HPDE6-E6E7 (cell line): ENCODE results near the gene INAFM1.
A peak's percentile ranks its signal among the peaks of the same experiment; 100 is the strongest.
"Not testable (repeated sequence)": the region's sequence is repeated elsewhere in the genome, so short reads cannot be mapped to it uniquely, and the experiment has no call there.

ENCODE experiments used
- DNase-seq: peaks from one replicate; pipeline ENCODE4 v3.0.0; 2011; ENCODE audit warnings: missing footprints; ENCODE audit errors: extremely low spot score

The INAFM1 gene

DNA sequence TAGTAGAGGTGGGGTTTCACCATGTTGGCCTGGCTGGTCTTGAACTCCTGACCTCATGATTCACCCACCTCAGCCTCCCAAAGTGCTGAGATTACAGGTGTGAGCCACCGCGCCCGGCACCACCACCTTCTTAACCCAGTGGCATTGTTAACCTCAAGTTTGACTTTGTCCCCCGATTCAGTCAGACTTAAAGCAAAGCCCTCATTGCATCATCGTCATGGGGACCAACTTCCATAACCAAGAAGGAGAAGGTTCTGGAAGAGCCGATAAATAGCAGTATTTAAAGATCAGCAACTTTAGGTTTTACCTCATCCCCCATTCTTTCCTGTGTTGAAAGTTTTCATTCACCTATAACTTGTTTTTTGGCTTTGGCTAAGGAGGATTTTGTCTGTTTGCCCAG, 6.7 kb upstream of the INAFM1 start:
- DNase-seq: no peak

DNA sequence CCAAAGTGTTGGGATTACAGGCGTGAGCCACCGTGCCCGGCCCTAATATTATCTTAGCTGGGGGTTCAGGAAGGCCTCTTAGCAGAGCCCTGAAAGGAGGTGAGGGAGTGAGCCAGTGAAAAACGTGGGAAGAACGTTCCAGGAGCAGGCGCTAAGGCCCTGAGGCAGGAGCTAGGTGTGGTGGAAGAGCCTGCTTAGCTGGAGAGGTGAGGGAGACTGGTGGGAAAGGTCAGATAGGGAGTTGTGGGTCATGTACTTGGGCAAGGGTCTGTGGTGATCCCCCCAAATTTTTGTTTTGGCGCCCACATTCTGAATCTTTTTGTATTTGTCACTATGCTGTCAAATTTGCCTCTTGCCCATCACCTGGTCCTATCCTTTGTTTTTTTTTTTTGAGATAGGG, 5.1 kb upstream of the INAFM1 start:
- no peak for DNase-seq

DNA sequence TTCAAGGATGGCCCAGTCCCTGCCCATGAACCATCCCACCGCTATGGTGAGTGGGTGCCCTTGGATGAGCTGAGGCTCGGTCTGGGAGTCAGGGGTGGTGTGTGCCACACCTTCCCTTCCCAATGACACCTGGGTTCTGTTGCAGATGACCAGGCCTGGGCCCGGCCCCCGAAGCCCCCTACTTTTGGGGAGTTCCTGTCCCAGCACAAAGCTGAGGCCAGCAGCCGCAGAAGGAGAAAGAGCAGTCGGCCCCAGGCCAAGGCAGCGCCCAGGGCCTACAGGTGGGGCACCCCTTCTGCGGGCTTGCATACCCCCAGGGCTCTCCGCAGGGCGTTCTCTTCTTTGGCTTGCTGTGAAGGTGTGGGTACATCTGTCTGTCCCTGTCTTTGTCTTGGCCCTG, 4.3 kb upstream of the INAFM1 start:
- no peak for DNase-seq

- no peak for DNase-seq
Observed at GRCh38 chr19:47271949-47272348, 2.7 kb upstream of the INAFM1 start.

GRCh38 chr19:47272448-47273312, 2.0 kb upstream of the INAFM1 start:
- DNase-seq: no peak

- peak; percentile 92 for DNase-seq
Observed at GRCh38 chr19:47273313-47274070, 1.2 kb upstream of the INAFM1 start.

DNA sequence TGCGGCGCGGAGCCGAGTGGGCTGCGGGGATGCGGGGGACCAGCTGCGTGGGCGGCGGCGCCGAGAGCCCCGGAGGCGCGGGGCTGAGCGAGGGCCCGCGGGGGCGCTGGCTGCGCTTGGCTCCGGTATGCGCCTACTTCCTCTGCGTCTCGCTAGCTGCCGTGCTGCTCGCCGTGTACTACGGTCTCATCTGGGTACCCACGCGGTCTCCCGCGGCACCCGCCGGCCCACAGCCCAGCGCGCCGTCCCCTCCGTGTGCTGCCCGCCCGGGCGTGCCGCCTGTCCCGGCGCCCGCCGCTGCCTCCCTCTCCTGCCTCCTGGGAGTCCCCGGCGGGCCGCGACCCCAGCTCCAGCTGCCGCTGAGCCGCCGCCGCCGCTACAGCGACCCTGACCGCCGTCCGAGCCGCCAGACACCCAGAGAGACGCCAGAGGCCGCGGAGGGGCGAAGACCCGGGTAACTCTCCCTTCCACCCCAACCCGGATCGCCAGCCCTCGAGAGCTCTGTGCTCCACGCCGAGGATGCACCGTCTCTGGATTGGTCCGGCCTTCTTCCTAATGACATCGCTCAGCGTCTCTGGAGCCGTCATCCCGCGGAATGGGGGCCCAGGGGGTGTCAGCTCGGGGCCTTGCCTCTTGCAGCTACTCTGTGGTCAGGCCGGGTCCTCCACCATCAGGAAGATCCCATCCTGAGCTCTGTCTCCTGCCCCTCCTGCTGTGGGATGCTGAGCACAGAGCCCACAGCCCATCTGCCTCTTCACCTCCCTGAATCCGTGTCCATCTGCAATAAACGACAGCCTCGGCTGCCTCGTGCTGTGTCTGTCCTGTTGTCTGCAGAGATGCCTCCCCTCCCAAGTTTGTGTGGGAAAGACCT, 441 bp downstream of the INAFM1 start:
- DNase-seq: no peak

DNA sequence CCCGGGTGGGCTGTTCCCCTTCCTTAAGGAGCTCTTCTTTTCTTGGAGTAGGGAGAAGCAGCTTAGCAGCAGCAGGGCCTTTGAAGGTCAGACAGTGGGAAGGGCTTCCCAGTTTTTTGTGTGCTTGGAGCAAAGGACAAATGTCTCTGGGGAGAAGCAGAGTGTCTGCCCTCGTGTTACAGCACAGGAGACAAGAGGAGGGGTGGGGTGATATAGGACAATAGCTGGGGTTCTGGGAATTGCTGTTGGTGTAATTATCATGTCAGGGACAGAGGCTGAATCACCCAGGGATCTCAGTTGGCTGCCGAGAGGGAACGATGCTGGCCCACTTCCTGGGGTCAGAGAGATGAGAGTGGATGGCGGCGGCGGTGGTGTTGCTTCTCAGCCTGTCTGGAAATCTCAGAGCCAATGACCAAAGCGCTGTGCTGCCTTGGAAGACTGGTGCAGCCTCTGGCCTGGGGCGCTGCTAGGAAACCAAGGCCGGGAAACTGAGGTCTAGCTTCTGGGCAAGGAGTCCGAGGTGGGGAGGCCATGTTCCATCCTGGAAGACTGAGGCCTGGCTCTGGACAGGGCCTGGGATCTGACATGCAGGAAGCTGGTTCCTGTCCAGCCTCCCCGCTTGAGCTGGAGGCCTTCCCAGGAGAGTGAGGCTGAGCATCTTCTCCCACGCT, 1.2 kb downstream of the INAFM1 start:
- no peak for DNase-seq

GRCh38 chr19:47276513-47276912, 1.8 kb downstream of the INAFM1 start:
- not testable (repeated sequence) for DNase-seq

GRCh38 chr19:47280183-47280797, 5.6 kb downstream of the INAFM1 start:
- DNase-seq: no peak

DNA sequence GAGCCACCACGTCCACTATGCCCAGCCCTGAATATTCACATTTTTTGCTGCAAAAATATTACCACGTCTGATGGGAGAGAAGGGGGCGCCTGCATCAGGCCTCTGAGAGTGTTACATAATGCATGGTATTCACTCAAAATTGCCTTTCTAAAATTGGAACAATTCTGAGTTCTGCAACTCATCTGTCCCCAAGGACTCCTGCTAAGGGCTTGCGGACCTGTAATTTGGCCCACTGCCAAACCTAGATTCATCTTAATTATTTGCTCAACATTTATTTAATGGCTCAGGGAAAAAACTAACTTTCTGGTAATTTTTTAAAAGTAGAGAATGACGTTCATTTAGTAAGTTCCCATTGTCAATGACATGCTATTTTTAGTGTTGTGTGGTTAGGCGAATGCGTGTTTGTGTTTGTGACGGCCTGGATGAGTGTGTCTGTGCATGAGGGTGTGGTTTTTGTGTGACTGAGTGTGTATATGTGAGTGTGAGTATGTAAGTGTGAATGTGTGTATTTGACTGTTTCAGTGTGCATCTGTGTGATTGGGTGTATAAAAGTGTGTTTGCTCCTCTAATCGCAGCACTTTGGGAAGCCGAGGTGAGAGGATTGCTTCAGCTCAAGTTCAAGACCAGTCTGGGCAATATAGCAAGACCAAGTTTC, 8.8 kb downstream of the INAFM1 start:
- no peak for DNase-seq

DNA sequence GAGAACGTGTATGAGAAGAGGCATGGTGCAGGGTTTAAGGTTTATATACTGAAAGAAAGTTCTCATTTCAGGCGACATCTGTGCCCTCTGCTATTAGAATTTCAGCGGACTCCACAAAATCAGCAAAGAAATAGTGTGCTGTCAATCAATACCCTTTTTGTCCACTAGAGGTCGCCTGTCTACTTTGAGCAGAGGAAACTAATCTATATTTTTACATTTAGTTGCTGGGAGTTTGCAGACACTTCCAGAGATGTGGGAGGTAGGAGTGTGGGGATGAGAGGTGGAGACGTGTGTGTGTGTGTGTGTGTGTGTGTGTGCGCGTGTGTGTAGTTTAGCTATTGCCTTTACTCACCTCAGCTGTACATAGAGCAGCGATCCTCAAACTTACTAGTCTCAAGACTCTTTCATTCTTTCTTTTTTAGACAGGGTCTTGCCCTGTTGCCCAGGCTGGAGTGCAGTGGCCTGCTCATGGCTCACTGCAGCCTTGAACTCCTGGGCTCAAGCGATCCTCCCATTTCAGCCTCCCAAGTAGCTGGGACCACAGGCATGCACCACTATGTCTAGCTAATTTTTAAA, 9.7 kb downstream of the INAFM1 start:
- no peak for DNase-seq

GRCh38 chr19:47296036-47296435, 21.4 kb downstream of the INAFM1 start:
- peak; percentile 63 for DNase-seq

- not testable (repeated sequence) for DNase-seq
Observed at GRCh38 chr19:47300867-47301266, 26.2 kb downstream of the INAFM1 start.

DNA sequence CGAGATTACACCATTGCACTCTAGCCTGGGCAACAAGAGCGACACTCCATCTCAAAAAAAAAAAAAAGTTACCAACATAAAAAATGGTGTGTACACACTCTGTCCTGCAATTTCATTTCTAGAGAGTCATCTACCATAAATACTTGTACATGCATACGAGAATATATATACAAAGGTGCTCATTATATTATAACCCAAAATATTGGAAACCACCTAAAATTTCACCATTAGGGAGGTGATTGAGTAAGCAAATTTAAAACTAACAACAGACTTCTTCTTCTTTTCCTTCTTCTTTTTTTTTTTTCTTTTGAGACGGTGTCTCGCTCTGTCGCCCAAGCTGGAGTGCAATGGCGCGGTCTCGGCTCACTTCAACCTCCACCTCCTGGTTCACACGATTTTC, 27.6 kb downstream of the INAFM1 start:
- no peak for DNase-seq

DNA sequence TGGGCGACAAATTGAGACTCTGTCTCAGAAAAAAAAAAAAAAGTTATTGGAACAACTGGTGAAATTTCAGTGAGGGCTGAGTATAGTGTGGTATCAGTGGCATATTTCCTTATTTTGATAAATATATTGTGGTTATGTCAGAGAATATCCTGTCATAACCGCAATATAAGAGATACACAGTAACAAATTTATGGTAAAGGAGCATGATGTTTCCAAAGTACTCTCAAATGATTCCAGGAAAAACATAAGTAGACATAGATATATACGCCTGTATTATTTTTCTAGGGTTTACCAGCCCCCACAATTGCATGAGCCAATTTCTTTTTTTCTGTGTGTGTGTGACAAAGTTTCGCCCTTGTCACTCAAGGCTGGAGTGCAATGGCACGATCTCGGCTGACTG, 29.3 kb downstream of the INAFM1 start:
- DNase-seq: no peak

DNA sequence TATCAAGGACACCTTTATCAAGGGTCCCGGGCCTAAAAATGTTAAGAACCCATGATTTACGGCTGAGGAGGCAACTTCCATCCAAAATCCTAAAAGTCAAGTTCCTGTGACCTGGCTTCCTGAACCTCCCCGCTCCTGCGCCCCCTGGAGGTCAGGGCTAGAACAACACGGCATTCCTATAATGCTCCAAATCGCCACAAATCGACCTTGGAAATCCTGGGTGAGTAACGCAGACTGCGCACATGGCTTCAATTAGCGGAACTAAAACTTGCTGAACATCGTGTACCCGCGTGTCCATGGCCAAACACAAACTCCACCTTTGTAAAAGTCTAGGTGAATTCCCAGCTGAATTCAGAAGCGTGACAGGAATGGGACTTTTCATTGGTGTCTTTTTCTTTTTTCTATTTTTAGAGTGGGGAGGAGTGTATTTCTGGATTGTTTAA, 30.6 kb downstream of the INAFM1 start:
- DNase-seq: peak; percentile 42

GRCh38 chr19:47306303-47306702, 31.6 kb downstream of the INAFM1 start:
- DNase-seq: no peak

DNA sequence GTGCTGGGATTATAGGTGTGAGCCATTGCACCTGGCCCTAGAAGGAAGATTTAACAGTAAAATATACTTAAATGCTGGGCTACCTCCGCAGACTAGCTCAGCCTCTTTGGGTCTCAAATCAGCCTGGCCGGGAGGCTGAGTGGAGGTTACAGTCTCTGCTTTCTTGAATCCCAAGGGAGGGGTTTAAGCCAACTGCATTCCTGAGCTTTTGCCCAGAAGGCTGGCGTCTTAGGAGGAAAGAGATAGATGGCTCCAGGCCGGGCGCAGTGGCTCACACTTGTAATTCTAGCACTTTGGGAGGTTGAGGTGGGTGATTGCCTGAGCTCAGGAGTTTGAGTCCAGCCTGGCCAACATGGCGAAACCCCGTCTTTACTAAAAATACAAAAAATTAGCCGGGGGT, 34.4 kb downstream of the INAFM1 start:
- DNase-seq: no peak

- no peak for DNase-seq
Observed at GRCh38 chr19:47309608-47310007, 34.9 kb downstream of the INAFM1 start, which contains the start of gene C5AR1. C5AR1 (plus strand) TSS chr19:47309861; CDS start chr19:47309896, 35 bp downstream.
